ENCODE measurements around the gene RPL10A.
"Not testable (repeated sequence)": the region's sequence is repeated elsewhere in the genome, so short reads cannot be mapped to it uniquely, and the experiment has no call there.

RPL10A gene

GRCh38 chr6:35468181-35468979 lies at the start of gene RPL10A:
RPL10A (plus strand) TSS chr6:35468401; CDS start chr6:35468435, 34 bp downstream.
- peak; percentile 68 for DNase-seq

- DNase-seq, result no peak
These were observed 48.8 kb upstream of the RPL10A start for GRCh38 chr6:35419417-35419816.

- DNase-seq, result no peak
These were observed 48.2 kb upstream of the RPL10A start for GRCh38 chr6:35419961-35420360.

GRCh38 chr6:35425284-35425683 lies 42.9 kb upstream of the RPL10A start:
- DNase-seq, result no peak

- no peak for DNase-seq
These were observed 42.1 kb upstream of the RPL10A start for GRCh38 chr6:35426074-35426473.

GRCh38 chr6:35427435-35427834 lies 40.8 kb upstream of the RPL10A start:
- DNase-seq, result no peak

GRCh38 chr6:35427851-35428321 lies 40.3 kb upstream of the RPL10A start:
- no peak for DNase-seq

- no peak for DNase-seq
These were observed 39.6 kb upstream of the RPL10A start for GRCh38 chr6:35428421-35429149.

GRCh38 chr6:35429463-35429862 lies 38.7 kb upstream of the RPL10A start:
- no peak for DNase-seq

GRCh38 chr6:35432291-35432690 lies 35.9 kb upstream of the RPL10A start:
- no peak for DNase-seq

GRCh38 chr6:35432702-35433101 lies 35.5 kb upstream of the RPL10A start:
- DNase-seq, result not testable (repeated sequence)

- DNase-seq, result no peak
These were observed 32.9 kb upstream of the RPL10A start for GRCh38 chr6:35435074-35435837.

- no peak for DNase-seq
These were observed 31.9 kb upstream of the RPL10A start for GRCh38 chr6:35436071-35436857.

GRCh38 chr6:35438378-35439065 lies 29.7 kb upstream of the RPL10A start:
- DNase-seq, result not testable (repeated sequence)

GRCh38 chr6:35439308-35439707 lies 28.9 kb upstream of the RPL10A start:
- no peak for DNase-seq

- DNase-seq, result no peak
These were observed 27.0 kb upstream of the RPL10A start for GRCh38 chr6:35441205-35441604.

- no peak for DNase-seq
These were observed 26.6 kb upstream of the RPL10A start for GRCh38 chr6:35441642-35442041.

- no peak for DNase-seq
These were observed 25.5 kb upstream of the RPL10A start for GRCh38 chr6:35442693-35443092.

- no peak for DNase-seq
These were observed 24.7 kb upstream of the RPL10A start for GRCh38 chr6:35443341-35444030.

- no peak for DNase-seq
These were observed 22.5 kb upstream of the RPL10A start for GRCh38 chr6:35445691-35446090.

- no peak for DNase-seq
These were observed 20.0 kb upstream of the RPL10A start for GRCh38 chr6:35448191-35448590.
